AG20443 (cell line): ENCODE data around the gene VEGFA.

Experiments used
- DNase-seq: peaks from one replicate; pipeline ENCODE4 v3.0.0; 2012; ENCODE audit warnings: low spot score, mixed read lengths

The VEGFA gene

GRCh38 chr6:43821101-43821886, 51.3 kb downstream of the VEGFA start:
- DNase-seq, result no peak

- no peak for DNase-seq
Observed at GRCh38 chr6:43823390-43823789, 53.4 kb downstream of the VEGFA start.

- DNase-seq, result no peak
Observed at GRCh38 chr6:43823879-43824702, 54.1 kb downstream of the VEGFA start.

GRCh38 chr6:43824703-43825064, 54.7 kb downstream of the VEGFA start:
- DNase-seq, result no peak

- DNase-seq, result no peak
Observed at GRCh38 chr6:43825187-43826115, 55.4 kb downstream of the VEGFA start.

- no peak for DNase-seq
Observed at GRCh38 chr6:43826730-43827129, 56.7 kb downstream of the VEGFA start.

GRCh38 chr6:43827898-43828297, 57.9 kb downstream of the VEGFA start:
- no peak for DNase-seq

- DNase-seq, result no peak
Observed at GRCh38 chr6:43828711-43829110, 58.7 kb downstream of the VEGFA start.

GRCh38 chr6:43829470-43829869, 59.5 kb downstream of the VEGFA start:
- no peak for DNase-seq

- no peak for DNase-seq
Observed at GRCh38 chr6:43830775-43831174, 60.8 kb downstream of the VEGFA start.

- DNase-seq, result no peak
Observed at GRCh38 chr6:43831191-43831590, 61.2 kb downstream of the VEGFA start.

- DNase-seq, result no peak
Observed at GRCh38 chr6:43833223-43833995, 63.4 kb downstream of the VEGFA start.

- DNase-seq, result no peak
Observed at GRCh38 chr6:43833996-43834390, 64.0 kb downstream of the VEGFA start.

- DNase-seq, result no peak
Observed at GRCh38 chr6:43834528-43835155, 64.6 kb downstream of the VEGFA start.

GRCh38 chr6:43835872-43836419, 65.9 kb downstream of the VEGFA start:
- DNase-seq, result no peak
